ENCODE data around the gene SCYGR3.

The SCYGR3 gene

DNA sequence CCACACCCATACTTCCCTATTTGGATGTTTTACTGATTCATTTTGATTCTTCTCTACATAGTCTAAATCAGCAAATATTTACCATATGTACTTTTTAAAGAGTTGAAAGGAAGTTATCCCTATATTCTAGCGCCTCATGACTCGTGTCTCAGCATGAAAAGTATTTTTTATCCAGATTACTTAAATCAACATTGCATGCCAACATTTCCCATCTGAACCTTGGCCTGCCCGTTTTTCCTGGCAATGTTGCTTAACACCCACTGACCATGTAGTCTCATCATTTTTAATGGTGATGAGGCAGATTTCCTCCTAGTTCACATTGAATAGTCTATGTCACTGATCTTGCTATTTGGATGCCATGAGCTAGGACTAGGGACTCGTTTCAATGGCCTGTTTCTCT, 38.8 kb upstream of the SCYGR3 start:
- no peak overlapping the region for H3K4me3 Mint-ChIP-seq
- peaks cover 6% of the 10 kb centered on the region for H3K27me3 Mint-ChIP-seq (ENCODE audit: low read depth)
- H3K27ac Mint-ChIP-seq, result no peak overlapping the region
- no peaks in the 10 kb centered on the region for H3K4me1 Mint-ChIP-seq
- no peaks in the 10 kb centered on the region for H3K9me3 Mint-ChIP-seq
- no peaks in the 10 kb centered on the region for H3K36me3 Mint-ChIP-seq (ENCODE audit: low read depth)
- TF ChIP-seq, protein P1, sequence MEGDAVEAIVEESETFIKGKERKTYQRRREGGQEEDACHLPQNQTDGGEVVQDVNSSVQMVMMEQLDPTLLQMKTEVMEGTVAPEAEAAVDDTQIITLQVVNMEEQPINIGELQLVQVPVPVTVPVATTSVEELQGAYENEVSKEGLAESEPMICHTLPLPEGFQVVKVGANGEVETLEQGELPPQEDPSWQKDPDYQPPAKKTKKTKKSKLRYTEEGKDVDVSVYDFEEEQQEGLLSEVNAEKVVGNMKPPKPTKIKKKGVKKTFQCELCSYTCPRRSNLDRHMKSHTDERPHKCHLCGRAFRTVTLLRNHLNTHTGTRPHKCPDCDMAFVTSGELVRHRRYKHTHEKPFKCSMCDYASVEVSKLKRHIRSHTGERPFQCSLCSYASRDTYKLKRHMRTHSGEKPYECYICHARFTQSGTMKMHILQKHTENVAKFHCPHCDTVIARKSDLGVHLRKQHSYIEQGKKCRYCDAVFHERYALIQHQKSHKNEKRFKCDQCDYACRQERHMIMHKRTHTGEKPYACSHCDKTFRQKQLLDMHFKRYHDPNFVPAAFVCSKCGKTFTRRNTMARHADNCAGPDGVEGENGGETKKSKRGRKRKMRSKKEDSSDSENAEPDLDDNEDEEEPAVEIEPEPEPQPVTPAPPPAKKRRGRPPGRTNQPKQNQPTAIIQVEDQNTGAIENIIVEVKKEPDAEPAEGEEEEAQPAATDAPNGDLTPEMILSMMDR (IDR thresholded peaks at IDR 0.05; ENCODE audit: unreplicated experiment in 3 of 3), result no peak

DNA sequence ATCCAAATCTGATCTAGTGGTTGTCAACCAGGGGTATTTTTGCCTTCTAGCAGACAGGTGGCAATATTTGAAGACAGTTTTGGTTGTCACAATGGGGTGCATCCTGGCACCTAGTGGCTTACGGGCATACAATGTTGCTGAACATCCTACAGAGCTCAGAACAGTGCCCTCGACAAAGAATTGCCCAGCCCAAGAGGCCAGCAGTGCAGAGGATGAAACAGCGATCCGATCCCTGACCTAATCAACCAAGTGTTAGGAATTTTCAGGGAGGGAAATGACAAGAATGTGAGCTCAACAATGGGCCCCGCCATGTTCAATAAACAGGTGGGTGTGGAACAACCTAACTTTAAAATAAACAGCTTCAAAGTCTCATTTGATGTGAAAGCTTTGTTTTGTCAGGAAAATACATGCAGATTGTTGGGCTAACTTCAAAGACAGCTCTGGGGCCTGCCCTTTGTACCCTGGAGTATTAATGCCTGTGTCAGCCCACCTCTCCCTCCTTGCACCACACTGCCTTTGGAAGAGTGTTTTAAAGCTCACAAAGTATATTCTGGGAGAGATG, 29.4 kb upstream of the SCYGR3 start:
- Mint-ChIP-seq H3K4me1 (no peaks in the 10 kb centered on the region), H3K9me3 (no peaks in the 10 kb centered on the region), H3K27ac (no peak overlapping the region), H3K27me3 (ENCODE audit: low read depth) (no peaks in the 10 kb centered on the region), H3K36me3 (ENCODE audit: low read depth) (no peaks in the 10 kb centered on the region), H3K4me3 (no peak overlapping the region)
- TF ChIP-seq, protein P1 (IDR thresholded peaks at IDR 0.05; ENCODE audit: unreplicated experiment in 3 of 3), result no peak

DNA sequence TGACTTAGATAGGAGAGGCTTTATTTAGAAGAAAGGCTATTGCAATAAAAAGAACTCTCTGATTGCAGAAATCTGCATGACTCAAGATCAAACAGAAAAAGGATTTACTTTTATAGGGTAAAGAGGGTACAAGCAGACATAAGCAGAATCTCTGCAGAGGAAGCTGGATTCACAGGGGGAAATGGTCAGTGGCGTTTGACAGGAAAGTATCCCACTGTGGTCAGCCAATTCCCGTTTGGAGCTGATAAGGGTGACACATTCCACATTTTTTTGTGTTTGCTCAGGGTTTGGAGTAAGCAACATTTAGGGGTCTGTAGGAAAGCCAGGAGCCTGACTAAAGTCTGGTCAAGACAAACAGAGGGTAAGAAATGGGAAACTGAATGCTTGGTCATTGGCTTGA, 28.0 kb upstream of the SCYGR3 start:
- no peaks in the 10 kb centered on the region for H3K27me3 Mint-ChIP-seq (ENCODE audit: low read depth)
- TF ChIP-seq, protein P1 (IDR thresholded peaks at IDR 0.05; ENCODE audit: unreplicated experiment in 3 of 3), result no peak
- H3K4me1 Mint-ChIP-seq, result no peaks in the 10 kb centered on the region
- H3K27ac Mint-ChIP-seq, result peak overlapping the region in 1 of 3 experiments; percentile 36
- no peaks in the 10 kb centered on the region for H3K9me3 Mint-ChIP-seq
- no peak overlapping the region for H3K4me3 Mint-ChIP-seq
- no peaks in the 10 kb centered on the region for H3K36me3 Mint-ChIP-seq (ENCODE audit: low read depth)

DNA sequence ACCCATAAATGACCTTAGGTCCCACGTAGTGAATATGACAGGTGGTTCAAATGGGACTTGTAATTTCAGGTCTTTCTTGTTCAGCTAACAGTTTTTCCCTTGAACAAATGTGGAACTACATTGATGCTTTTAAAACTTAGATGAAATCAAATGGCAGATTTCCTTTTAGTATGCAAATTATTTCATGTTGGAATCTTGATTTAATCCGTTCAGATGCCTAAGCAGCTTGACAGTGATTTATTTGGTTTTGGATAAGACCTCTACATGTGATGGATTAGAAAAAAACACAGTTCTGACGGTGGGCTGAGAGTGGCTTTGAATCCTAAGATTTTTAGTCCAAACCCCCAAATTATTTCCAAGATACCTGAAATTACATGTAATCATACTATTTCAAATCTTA, 19.6 kb upstream of the SCYGR3 start:
- Mint-ChIP-seq H3K27ac (no peak overlapping the region), H3K4me3 (no peak overlapping the region), H3K9me3 (no peaks in the 10 kb centered on the region), H3K4me1 (no peaks in the 10 kb centered on the region), H3K36me3 (ENCODE audit: low read depth) (no peaks in the 10 kb centered on the region), H3K27me3 (ENCODE audit: low read depth) (no peaks in the 10 kb centered on the region)
- TF ChIP-seq, protein P1 (IDR thresholded peaks at IDR 0.05; ENCODE audit: unreplicated experiment in 3 of 3), result no peak

DNA sequence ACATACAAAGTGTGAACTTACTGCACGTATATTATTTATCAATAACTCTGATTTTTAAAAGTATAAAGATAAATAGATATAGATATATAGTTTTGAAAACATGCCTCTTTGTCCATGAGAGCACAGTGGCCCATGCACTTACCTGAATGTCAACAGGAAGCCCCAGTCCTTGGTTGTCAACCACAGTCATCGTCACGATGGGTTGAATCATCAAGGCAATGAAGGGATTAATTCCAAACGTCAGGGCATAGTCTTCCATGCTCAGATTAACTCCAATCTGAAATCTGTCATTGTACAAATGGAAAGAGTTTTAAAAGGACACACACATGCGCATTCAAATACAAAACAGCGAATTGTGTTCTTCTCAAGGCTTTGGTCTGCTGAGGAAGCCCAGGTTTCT, 18.2 kb upstream of the SCYGR3 start:
- Mint-ChIP-seq H3K36me3 (ENCODE audit: low read depth) (no peaks in the 10 kb centered on the region), H3K4me1 (no peaks in the 10 kb centered on the region), H3K27ac (no peak overlapping the region), H3K27me3 (ENCODE audit: low read depth) (no peaks in the 10 kb centered on the region), H3K9me3 (no peaks in the 10 kb centered on the region), H3K4me3 (no peak overlapping the region)
- TF ChIP-seq, protein P1 (IDR thresholded peaks at IDR 0.05; ENCODE audit: unreplicated experiment in 3 of 3), result no peak

DNA sequence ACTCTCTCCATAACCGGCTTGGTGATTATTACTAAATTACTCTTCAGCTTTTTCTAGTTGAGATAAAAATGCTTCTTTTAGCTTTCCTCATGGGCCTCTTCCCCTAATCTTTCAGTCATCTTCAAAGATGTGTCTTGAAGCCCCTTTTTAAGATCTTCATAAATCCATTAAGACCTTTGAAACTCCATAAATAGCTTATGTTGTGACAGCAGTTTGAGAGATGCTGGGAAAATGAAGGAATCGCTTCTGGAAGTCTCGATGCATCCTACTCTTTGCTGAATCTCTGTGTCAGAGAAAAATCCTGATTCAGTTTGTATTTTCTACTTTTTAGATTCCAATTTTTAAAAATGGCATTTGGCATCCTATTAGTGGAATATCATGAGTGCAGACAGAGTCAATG, 15.7 kb upstream of the SCYGR3 start:
- TF ChIP-seq, protein P1 (IDR thresholded peaks at IDR 0.05; ENCODE audit: unreplicated experiment in 3 of 3), result no peak
- Mint-ChIP-seq H3K9me3 (no peaks in the 10 kb centered on the region), H3K36me3 (ENCODE audit: low read depth) (no peaks in the 10 kb centered on the region), H3K4me3 (no peak overlapping the region), H3K27ac (no peak overlapping the region), H3K4me1 (no peaks in the 10 kb centered on the region), H3K27me3 (ENCODE audit: low read depth) (no peaks in the 10 kb centered on the region)
